ENCODE measurements around the gene MAN1C1.
"Not testable (repeated sequence)": the region's sequence is repeated elsewhere in the genome, so short reads cannot be mapped to it uniquely, and the experiment has no call there.

The MAN1C1 gene

DNA sequence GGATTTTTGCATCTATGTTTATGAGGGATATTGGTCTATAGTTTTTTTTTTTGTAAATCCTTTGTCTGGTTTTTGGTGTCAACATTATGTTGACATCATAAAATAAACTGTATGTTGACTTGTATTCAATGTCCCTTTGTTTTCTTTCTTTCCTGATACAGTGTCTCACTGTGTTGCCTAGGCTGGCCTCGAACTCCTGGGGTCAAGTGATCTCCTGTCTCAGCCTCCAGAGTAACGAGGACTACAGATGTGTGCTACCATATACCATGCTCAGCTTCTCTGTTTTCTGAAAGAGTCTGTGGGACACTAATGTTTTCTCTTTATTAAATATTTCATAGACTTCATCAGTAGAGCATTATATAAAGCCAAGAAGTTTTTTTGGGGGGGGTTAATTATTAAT lies 18.3 kb downstream of the MAN1C1 start:
- TF ChIP-seq, protein P1, sequence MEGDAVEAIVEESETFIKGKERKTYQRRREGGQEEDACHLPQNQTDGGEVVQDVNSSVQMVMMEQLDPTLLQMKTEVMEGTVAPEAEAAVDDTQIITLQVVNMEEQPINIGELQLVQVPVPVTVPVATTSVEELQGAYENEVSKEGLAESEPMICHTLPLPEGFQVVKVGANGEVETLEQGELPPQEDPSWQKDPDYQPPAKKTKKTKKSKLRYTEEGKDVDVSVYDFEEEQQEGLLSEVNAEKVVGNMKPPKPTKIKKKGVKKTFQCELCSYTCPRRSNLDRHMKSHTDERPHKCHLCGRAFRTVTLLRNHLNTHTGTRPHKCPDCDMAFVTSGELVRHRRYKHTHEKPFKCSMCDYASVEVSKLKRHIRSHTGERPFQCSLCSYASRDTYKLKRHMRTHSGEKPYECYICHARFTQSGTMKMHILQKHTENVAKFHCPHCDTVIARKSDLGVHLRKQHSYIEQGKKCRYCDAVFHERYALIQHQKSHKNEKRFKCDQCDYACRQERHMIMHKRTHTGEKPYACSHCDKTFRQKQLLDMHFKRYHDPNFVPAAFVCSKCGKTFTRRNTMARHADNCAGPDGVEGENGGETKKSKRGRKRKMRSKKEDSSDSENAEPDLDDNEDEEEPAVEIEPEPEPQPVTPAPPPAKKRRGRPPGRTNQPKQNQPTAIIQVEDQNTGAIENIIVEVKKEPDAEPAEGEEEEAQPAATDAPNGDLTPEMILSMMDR (conservative IDR thresholded peaks at IDR 0.05), result no peak
- TF ChIP-seq ZFX (IDR thresholded peaks at IDR 0.05), result no peak
- H3K27ac ChIP-seq, result no peak overlapping the region

DNA sequence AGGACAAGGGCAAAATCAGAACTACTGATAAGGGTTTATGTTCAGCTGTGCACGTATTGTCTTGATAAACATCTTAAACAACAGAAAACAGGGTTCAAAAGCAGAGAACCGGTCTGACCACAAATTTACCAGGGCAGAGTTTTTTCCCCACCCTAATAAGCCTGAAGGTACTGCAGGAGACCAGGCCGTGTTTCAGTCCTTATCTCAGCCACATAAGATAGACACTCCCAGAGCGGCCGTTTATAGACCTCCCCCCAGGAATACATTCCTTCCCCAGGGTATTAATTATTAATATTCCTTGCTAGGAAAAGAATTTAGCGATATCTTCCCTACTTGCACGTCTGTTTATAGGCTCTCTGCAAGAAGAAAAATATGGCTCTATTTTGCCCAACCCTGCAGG lies 19.6 kb downstream of the MAN1C1 start:
- not testable (repeated sequence) for H3K27ac ChIP-seq

DNA sequence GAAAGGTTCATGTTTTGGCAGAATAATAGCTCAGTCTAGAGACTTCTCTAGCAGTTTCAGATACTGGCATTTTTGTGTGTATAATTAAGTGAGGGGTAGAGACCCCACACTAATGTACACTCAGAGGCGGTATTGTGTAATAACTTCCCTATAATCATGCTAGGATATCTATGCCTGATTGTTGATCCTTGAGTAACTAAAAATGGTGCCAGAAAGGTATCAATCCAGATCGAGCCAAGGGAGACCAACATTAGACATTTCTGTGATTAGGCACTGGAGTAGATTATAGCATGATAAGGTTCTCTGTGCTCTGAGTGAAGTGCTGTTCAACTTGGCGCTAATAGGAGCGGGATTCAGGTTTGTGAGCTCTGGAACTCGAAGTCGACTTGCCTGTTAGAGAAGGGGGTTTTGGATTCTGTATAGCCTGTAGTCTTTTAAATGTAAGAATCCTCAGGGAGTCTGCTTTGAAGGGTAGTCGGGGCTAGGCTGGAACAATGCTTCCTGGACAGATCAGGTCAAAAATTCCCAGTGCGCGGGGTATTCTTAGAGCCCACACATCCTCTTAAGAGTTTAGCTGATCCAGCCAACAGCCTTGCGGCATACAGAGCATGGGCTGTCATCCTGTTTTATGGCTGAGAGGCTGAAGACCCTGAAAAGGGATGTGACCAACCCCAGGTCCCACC lies 24.2 kb downstream of the MAN1C1 start:
- no peak for TF ChIP-seq ZFX (IDR thresholded peaks at IDR 0.05)
- TF ChIP-seq, protein P1 (conservative IDR thresholded peaks at IDR 0.05), result no peak
- H3K27ac ChIP-seq, result no peak overlapping the region

- TF ChIP-seq, protein P1 (conservative IDR thresholded peaks at IDR 0.05), result no peak
- TF ChIP-seq ZFX (IDR thresholded peaks at IDR 0.05), result no peak
- no peak overlapping the region for H3K27ac ChIP-seq
Measured at GRCh38 chr1:25641329-25641725, 24.7 kb downstream of the MAN1C1 start.

- no peak overlapping the region for H3K27ac ChIP-seq
- no peak for TF ChIP-seq ZFX (IDR thresholded peaks at IDR 0.05)
- TF ChIP-seq, protein P1 (conservative IDR thresholded peaks at IDR 0.05), result no peak
Measured at GRCh38 chr1:25641931-25642573, 25.5 kb downstream of the MAN1C1 start.

DNA sequence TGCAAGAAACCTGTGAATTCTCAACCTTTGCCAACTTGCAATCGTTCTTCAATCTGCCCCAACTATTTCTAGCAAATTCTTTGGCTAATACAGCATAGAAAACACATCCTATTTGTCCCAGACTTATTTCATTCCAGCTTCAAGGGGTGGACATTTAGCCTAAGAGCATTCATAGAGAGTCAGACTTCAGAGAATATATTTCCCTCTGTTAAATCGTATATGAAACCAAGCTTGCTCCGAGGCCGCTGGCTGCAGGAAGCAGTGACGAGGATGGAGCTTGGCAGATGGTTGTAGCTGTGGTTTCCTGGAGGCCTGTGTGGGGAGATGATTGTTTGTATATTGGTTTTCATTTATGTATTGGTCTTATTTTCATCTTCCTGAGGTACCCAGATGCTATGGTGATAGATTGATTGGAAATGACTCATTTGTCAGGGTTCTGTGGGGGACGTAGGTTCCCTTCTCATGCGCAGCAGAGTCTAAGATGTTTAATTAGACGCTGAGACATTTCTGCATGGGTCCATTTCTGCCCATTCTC lies 26.1 kb downstream of the MAN1C1 start:
- H3K27ac ChIP-seq, result no peak overlapping the region
- TF ChIP-seq, protein P1 (conservative IDR thresholded peaks at IDR 0.05), result no peak
- TF ChIP-seq ZFX (IDR thresholded peaks at IDR 0.05), result no peak

DNA sequence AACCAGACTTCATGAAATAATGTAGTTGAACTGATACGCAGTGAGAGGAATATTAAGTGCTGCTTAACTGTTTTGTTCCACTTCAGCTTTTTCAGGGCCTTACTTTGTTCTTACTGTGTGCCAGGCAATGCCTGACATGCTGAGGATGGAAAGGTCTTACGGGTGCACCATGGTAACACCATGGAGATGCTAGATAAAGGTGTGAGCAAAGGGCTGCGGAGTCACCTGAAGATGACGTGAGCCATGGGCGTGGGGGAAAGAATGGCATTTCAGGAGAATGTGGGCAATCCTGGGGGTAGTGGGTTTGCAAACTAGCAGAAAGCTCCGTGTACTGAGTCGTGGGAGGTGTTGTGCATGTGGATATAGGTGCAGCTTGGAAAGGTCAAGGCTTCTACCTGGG lies 27.3 kb downstream of the MAN1C1 start:
- H3K27ac ChIP-seq, result no peak overlapping the region
- TF ChIP-seq, protein P1 (conservative IDR thresholded peaks at IDR 0.05), result no peak

Measured in C4-2B (cell line).